Measurements from ENCODE around the gene HNRNPCL2.
"Not testable (repeated sequence)": the region's sequence is repeated elsewhere in the genome, so short reads cannot be mapped to it uniquely, and the experiment has no call there.

Gene HNRNPCL2

GRCh38 chr1:13116754-13117153, at the start of gene HNRNPCL2:
HNRNPCL2 (minus strand) TSS chr1:13116854; CDS start chr1:13116400, 454 bp downstream.
- not testable (repeated sequence) for DNase-seq (ENCODE audit: low read depth)

GRCh38 chr1:13165531-13165930, 48.9 kb upstream of the HNRNPCL2 start, which contains the start of gene HNRNPCL4:
HNRNPCL4 (minus strand) TSS chr1:13165631; CDS start chr1:13165467, 164 bp downstream.
- DNase-seq (ENCODE audit: low read depth), result not testable (repeated sequence)

GRCh38 chr1:13155909-13156308, 39.3 kb upstream of the HNRNPCL2 start, which contains the start of gene PRAMEF26:
PRAMEF26 (minus strand) TSS chr1:13156009; CDS start chr1:13153095, 2,914 bp downstream.
- DNase-seq (ENCODE audit: low read depth), result not testable (repeated sequence)

DNA sequence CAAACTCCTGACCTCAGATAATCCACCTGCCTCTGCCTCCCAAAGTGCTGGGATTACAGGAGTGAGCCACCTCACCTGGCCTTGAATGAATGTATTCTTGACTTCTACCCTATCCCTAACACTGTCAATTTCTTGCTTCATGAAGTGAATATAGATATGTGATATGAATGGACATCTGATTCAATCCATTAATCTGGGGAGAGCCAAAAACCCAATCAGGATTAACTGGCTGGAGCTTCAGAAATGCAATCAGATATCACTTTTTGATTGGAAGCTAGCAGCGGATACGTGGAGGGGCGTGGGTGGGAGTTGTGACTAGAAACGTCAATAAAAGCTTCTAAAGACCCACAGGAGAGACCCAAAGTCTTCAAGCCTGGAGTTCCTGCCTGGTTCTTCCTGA, 46.2 kb downstream of the HNRNPCL2 start, which contains the start of gene PRAMEF25:
TSS of gene PRAMEF25 (plus strand) at position 301 of the 400 bp plus-strand sequence. CDS start 2,920 bp downstream, outside the sequence.
- DNase-seq (ENCODE audit: low read depth), result not testable (repeated sequence)

Measured in activated T-cell treated with anti-CD3 and anti-CD28 coated beads for 1 hour (primary cell).